GM19043 (cell line): ENCODE results near the gene PON1.

ENCODE experiments used
- ATAC-seq: cut with Tn5 transposase; IDR thresholded peaks from one replicate; pipeline ENCODE4 v1.9.1; 2021; ENCODE audit warnings: low read depth; ENCODE audit not compliant: unreplicated experiment

The PON1 gene

DNA sequence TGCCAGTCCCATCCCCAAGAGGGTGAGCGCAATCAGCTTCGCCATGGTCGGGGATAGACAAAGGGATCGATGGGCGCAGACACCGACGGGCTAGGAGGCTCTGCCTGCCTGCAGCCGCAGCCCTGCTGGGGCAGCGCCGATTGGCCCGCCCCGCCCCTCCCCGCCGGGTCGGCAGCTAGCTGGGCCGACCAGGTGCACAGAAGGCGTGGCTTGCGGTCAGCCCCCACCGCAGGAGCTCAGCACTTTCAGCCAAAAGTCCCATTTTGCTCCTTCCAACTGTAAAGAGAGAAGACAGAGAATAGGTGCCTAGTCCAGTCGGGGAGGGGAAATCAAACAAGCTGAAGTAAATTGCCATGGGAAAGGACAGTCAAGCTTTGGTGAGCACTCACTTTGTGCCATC lies at the start of gene PON1:
PON1 (minus strand) TSS at position 102 of the 400 bp plus-strand sequence; CDS start at position 45, 57 bp downstream.
- ATAC-seq, result no peak

DNA sequence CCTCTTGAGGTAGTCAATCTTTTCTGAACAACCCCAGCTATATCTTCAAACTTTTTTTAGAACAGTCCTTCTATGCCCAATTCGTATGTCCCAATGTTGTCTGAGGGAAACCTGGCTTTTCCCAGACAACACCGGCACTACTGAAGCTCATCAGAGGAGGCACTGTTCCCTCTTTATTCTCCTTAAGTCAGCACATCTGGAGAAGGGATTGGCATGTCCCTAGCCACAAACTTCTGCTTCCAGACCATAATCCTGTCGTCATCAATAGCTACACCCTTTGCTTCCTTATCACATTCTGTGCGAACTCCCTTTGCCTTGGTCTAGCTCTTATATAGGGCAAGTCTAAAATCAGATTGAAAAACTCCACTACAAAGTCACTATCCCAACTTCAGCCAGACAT lies 49.0 kb upstream of the PON1 start:
- ATAC-seq, result no peak

GRCh38 chr7:95368235-95368634 lies 43.9 kb upstream of the PON1 start:
- no peak for ATAC-seq

GRCh38 chr7:95367606-95368005 lies 43.3 kb upstream of the PON1 start:
- ATAC-seq, result no peak

DNA sequence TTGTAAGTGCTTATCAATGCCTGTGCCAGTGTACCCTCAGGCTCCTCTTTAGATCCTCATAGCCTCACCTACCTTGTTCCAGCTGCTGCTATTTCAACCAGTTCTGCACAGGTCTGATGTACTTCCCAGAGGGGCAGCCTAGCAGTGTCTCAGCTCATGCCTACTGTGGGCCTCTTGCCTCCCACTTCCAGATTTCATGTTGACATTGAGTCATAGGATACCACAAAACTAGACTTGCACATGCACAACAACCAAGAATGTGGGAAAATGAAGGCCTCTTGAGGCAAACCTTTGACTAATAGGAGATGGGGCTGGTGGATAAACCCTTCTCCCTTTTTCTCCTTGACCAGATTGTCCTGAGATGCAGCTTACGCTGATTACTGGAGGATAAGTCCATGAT lies 40.8 kb upstream of the PON1 start:
- ATAC-seq, result no peak

- ATAC-seq, result no peak
Observed at GRCh38 chr7:95357623-95358022, 33.3 kb upstream of the PON1 start.

- no peak for ATAC-seq
Observed at GRCh38 chr7:95342642-95343307, 18.4 kb upstream of the PON1 start.

DNA sequence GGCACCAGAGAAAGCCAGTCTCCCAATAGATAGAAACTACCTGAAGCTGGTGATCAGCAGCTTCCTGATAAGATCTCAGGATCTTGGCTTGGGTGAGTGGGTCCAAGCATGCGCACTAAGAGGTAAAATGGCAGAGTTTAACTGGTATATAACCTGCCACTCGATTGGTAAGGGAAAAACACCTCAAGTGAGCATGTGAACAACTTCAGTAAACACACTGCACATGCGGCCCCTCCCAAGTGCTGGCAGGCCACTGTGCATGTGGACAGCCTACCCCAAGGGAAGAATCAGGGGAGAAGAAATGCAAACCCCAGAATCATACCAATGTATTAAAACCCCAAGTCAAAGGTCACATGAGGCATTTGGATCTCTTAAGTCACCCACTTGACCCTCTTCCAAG lies 17.7 kb upstream of the PON1 start:
- ATAC-seq, result no peak

GRCh38 chr7:95340491-95340890 lies 16.2 kb upstream of the PON1 start:
- ATAC-seq, result no peak

DNA sequence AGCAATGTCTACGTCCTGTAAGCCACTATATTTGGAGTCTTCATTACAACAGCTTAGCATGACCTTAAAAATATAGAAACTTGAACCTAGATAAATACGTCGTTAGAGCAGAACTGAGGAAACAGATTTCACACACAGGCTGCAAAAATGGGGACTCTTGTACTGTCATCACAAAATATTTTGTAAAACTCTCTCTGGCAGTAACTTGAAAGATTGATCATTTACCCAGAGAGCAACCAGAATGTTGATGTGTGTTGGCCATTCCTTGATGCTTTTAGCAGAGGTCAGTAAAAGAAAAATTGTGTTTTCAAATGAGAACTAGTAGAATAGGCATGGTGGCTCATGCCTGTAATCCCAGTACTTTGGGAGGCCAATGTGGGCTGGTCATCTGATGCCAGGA lies 14.5 kb upstream of the PON1 start:
- no peak for ATAC-seq

GRCh38 chr7:95335093-95335492 lies 10.8 kb upstream of the PON1 start:
- no peak for ATAC-seq

GRCh38 chr7:95334447-95334846 lies 10.1 kb upstream of the PON1 start:
- ATAC-seq, result no peak

GRCh38 chr7:95330961-95331337 lies 6.6 kb upstream of the PON1 start:
- peak; percentile 36 for ATAC-seq

DNA sequence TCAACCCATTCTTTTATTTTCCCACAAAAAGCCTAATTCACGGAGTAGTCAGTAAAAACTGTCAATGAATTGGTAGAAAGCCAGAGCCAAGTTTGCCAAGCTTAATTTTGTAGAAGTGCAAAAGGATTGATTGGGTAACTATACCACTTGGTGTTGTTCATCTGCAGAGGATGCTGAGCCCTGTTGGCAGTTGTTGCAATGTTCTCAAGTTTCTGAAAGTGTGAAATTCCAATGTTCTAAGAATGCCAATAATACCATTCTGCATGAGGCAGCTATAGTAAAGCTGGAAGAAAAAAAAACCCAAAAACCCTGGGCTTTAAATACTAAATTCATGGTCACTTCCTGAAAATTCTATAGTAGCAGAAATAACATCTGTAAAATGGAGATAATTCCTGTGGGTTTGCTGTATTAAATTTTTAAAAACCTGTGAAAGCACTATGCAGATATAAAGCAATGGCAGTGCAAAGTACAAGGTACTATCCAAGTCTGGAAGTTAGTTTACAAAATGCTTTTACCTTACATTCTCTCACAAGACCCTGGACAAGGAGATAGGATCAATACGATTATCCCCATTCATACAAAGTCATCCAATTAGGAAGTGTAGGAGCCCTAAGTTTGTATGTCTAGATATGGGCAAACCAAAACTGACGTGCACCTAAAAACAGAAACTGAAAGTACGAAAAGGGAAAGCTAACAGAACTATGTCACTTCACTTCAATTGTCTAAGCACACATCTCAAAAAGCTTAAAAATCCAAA lies 6.0 kb upstream of the PON1 start:
- peak; percentile 97 for ATAC-seq

GRCh38 chr7:95327356-95327755 lies 3.0 kb upstream of the PON1 start:
- no peak for ATAC-seq

DNA sequence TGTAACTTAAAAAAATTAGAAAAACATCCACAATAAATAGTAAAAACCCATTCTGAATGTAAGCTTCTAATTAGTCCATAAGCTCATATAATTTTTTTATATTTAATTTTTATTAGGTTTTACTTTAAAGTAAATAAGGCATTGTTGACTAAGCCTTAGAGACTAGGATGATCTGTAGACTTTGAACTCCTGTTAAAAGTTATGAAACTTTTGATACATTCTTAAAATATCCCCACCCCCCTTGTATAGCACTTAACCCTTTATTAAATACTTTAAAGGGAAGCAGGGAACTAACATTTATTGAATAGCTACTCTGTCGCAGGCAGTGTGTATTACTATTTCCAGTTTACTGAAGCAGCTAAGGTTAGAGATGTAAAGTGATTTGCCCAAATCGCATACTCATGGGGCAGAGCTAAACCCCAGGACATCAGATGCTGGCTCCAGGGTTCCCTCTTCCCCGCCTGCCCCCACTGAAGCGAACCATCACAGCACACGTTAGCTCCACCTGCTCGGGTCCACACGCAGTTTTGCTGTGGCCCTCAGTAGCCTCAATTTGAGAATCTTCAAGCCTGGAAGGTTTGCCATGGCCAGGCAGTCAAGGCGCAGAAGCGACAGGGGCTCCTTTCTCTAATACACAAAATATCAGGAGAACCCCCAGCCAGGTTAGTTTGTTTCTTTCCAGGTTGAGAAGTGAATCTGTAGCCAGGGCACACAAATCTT lies 762 bp downstream of the PON1 start:
- no peak for ATAC-seq

- no peak for ATAC-seq
Observed at GRCh38 chr7:95322854-95323253, 1.5 kb downstream of the PON1 start.

DNA sequence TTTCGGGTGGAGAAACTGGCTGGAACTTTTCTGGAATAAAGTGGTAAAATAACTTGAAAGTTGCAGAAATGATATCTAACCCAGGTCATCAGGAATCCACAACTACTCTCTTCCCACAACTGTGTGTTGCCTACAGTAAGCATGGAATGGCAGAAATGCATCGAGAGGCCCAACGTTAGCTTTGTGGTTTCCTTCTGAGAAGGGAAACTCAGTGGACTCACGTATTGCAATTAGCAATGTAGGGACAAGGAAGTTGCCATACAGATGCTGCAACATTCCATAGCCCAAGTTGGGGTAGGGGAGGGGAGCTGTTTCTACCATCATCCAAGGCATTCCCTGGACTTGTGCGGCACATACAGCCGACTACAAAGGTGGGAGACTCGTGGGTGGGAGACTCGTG lies 1.9 kb downstream of the PON1 start:
- no peak for ATAC-seq

- no peak for ATAC-seq
Observed at GRCh38 chr7:95321720-95322119, 2.6 kb downstream of the PON1 start.

- no peak for ATAC-seq
Observed at GRCh38 chr7:95320651-95321050, 3.7 kb downstream of the PON1 start.

DNA sequence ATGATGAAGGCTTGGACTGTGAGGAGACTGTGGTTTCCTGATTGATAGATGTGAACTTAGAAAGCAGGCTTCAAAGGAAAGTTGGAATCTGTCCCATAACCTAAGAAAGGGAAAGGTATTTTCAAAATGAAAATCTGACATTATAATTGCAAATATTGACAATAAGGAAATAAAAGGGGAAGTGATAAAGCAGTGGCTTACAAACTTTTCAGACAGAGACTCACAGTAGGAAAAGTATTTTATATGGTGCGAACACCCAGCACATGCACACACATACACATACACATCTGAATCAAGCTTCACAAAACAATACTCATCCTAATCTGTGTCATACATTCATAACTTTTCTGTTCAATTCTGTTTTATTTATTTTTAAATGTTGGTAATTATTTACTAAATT lies 4.8 kb downstream of the PON1 start:
- no peak for ATAC-seq
